Measurements from ENCODE around the gene ZC3H14. TPM values are rescaled to one million over a fixed set of nuclear protein-coding genes. Genes with fewer than 3 reads are reported as not detected.

Gene ZC3H14
- total and polyA plus RNA-seq, 5 experiments from 2014 or later = 36.4 to 60.5 (median 54.5) TPM

Other genes with a start within 250 kb of the ZC3H14 start
- not detected for gene KCNK10, start 239.8 kb upstream of the ZC3H14 start, total RNA-seq
- not detected for gene KCNK10, start 239.8 kb upstream of the ZC3H14 start, polyA plus RNA-seq
- 1 to 10 TPM; 3.7 to 3.8 TPM for gene SPATA7, start 177.4 kb upstream of the ZC3H14 start, total RNA-seq
- gene SPATA7, start 177.4 kb upstream of the ZC3H14 start, polyA plus RNA-seq = 1 to 10 TPM; 4.0 to 5.6 (median 4.4) TPM
- gene PTPN21, start 8.0 kb upstream of the ZC3H14 start, total RNA-seq = not detected
- gene PTPN21, start 8.0 kb upstream of the ZC3H14 start, polyA plus RNA-seq = not detected
- 1 to 10 TPM; 7.3 to 7.5 TPM for gene EML5, start 229.9 kb downstream of the ZC3H14 start, total RNA-seq
- 1 to 10 TPM in 1 of 3 donors, under 1 TPM in 2; 0.23 to 1.1 (median 0.76) TPM for gene EML5, start 229.9 kb downstream of the ZC3H14 start, polyA plus RNA-seq

Data from naive thymus-derived CD8-positive, alpha-beta T cell (primary cell).